ENCODE results near the gene INSM2.

DNA sequence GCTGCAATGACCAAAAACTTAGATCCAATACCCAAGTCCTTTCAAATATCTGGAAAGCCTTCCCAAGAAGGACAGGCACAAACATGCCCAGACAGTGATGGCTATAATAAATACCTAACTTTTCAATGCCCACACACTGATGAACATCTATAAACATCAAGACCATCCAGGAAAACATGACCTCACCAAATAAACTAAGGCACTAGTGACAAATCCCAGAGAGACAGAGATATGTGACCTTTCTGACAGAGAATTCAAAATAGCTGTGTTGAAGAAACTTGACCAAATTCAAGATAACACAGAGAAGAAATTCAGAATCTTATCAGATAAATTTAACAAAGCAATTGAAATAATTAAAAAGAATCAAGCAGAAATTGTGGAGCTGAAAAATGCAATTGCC, 38.7 kb upstream of the INSM2 start:
- TF ChIP-seq EZH2 (IDR thresholded peaks at IDR 0.05; ENCODE audit: insufficient read depth, poor library complexity, severe bottlenecking): no peak
- TF ChIP-seq EZH2phosphoT487 (IDR thresholded peaks at IDR 0.05; ENCODE audit: insufficient read depth, low read depth): no peak

All from GM23248 (cell line).